Smooth muscle cell of trachea (primary cell): ENCODE data around the gene WNT11. TPM values are rescaled to one million over a fixed set of nuclear protein-coding genes. Genes with fewer than 3 reads are reported as not detected.

Source experiments
- total RNA-seq: library from RNA; depleted of rRNA; stranded (reverse); fragments of >200 nt; gene quantifications from 2 replicates; pipeline ENCODE4 v1.2.1, GENCODE V29; 2014

WNT11 gene
- total RNA-seq = under 0.01 and 0.50 TPM in 2 replicates

DNA sequence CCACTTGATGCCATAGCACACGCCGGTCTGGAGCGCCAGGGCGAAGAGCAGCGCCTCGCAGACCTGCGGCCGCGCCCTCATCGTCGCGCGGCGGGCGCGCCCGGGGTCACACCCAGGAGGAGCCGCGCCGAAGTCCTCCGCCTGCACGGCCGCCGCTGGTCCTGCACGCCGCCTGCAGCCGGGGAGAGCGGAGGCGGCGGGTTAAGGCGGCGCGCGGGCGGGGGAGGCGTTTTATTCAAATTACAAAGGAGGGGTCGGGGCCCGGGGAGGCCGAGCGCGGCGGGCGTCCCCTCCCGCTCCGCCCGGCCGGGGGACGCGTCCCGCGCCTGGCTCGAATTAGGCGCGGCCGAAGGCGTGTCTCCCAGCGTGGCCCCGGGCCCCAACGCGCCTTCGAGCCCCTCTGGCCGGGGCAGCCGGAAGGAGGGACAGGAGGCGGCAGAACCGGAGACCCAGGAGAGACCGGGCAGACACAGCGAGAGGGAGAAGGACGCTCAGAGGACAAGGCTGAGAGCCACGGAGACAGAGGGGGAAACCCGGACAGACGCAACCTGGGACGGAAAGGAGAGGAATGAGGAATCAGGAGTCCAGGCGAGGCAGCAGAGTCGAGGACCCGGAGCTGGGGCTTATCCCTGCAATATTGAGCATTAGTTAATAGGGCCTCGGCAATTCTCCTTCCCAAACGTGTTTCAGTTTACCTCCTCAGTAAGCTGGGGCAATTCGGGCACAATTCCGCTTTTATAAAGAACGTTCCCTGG lies at the start of gene WNT11:
WNT11 (minus strand) TSS at position 176 of the 755 bp plus-strand sequence; CDS start at position 81, 95 bp downstream.

Other genes with a start within 250 kb of the WNT11 start
- gene THAP12, start 174.6 kb upstream of the WNT11 start, total RNA-seq = 41.7 and 64.1 TPM in 2 replicates
- 1.8 and 3.8 TPM in 2 replicates for gene GVQW3, start 174.8 kb upstream of the WNT11 start, total RNA-seq
- gene EMSY, start 238.5 kb upstream of the WNT11 start, total RNA-seq = 8.1 and 11.9 TPM in 2 replicates